ENCODE results near the gene IGSF3.

GRCh38 chr1:116706123-116706522, 38.6 kb upstream of the IGSF3 start:
- no peak for TF ChIP-seq CEBPB (IDR thresholded peaks at IDR 0.05; ENCODE audit: low read depth, low read length)
- TF ChIP-seq RAD21 (IDR thresholded peaks at IDR 0.05 in 1 of 2, conservative IDR thresholded peaks at IDR 0.05 in 1 of 2; ENCODE audit: low read depth in 2 of 2, low read length in 2 of 2), result no peak
- no peak for TF ChIP-seq CTCF (IDR thresholded peaks at IDR 0.05; ENCODE audit: control extremely low read depth in 1 of 3, insufficient read depth in 1 of 3, low read depth in 1 of 3, low read length in 3 of 3)
- no peak for TF ChIP-seq POLR2A (IDR thresholded peaks at IDR 0.05; ENCODE audit: control extremely low read depth in 1 of 2, low read depth in 2 of 2, low read length in 2 of 2)
- no peak for TF ChIP-seq EP300 (IDR thresholded peaks at IDR 0.05; ENCODE audit: borderline replicate concordance in 1 of 2, low read depth in 2 of 2, low read length in 2 of 2)
- no peak for TF ChIP-seq POLR2AphosphoS5 (IDR thresholded peaks at IDR 0.05; ENCODE audit: low read depth, low read length)
- no peak for TF ChIP-seq TAF7 (optimal IDR thresholded peaks at IDR 0.05; ENCODE audit: borderline replicate concordance, low read depth, low read length)
- TF ChIP-seq CREB1 (IDR thresholded peaks at IDR 0.05), result no peak

All from H1 (cell line).